H1 (cell line): Measurements from ENCODE around the gene PDGFA. TPM values are rescaled to one million over a fixed set of nuclear protein-coding genes. Genes with fewer than 3 reads are reported as not detected.

ENCODE experiments used
- CTCF ChIA-PET: fragments of 300-600 bp; sonication (Branson Sonifier 250); formaldehyde crosslinking; loops from one replicate; lab custom pipeline; 2021; ENCODE audit not compliant: partially characterized antibody; lab: Charles Lee
- POLR2A ChIA-PET: fragments of 300-600 bp; sonication (Branson Sonifier 250); formaldehyde crosslinking; loops from one replicate; lab custom pipeline; 2021; ENCODE audit warnings: inconsistent platforms; ENCODE audit not compliant: partially characterized antibody; lab: Charles Lee
- DNase-seq, 2 experiments: peaks; one replicate each; pipeline versions ENCODE4 v3.0.0 to v3.0.0-alpha.2; 2010 to 2022; ENCODE audit warnings: low spot score in 2 of 2, low read depth in 1 of 2, mixed read lengths in 1 of 2
- FAIRE-seq: peaks from 2 replicates; lab custom pipeline; 2011; peaks lifted over from hg19 to GRCh38; lab: Jason Lieb, UNC
- H2AFZ ChIP-seq: 2 replicates; pipeline ENCODE4 v1.8.1; 2012; ENCODE audit warnings: low read length, inconsistent platforms
- H2AK5ac ChIP-seq: 2 replicates; pipeline ENCODE4 v1.6.1; 2013; ENCODE audit warnings: low read depth, low read length
- H2BK120ac ChIP-seq: replicated peaks from 2 replicates; pipeline ENCODE3; 2013; ENCODE audit warnings: low read depth, low read length, inconsistent platforms
- H2BK12ac ChIP-seq: 2 replicates; pipeline ENCODE4 v1.6.1; 2013; ENCODE audit warnings: low read depth, low read length
- H2BK15ac ChIP-seq: 2 replicates; pipeline ENCODE4 v1.6.1; 2013; ENCODE audit warnings: low read length
- H2BK20ac ChIP-seq: 2 replicates; pipeline ENCODE4 v1.6.1; 2013; ENCODE audit warnings: low read length
- H2BK5ac ChIP-seq: 2 replicates; pipeline ENCODE4 v1.6.1; 2013; ENCODE audit warnings: low read depth, low read length
- H3K14ac ChIP-seq: 2 replicates; pipeline ENCODE4 v1.6.1; 2013; ENCODE audit warnings: inconsistent platforms; ENCODE audit not compliant: insufficient read length
- H3K18ac ChIP-seq: 2 replicates; pipeline ENCODE4 v1.6.1; 2013; ENCODE audit warnings: low read length; ENCODE audit errors: extremely low read depth
- H3K23ac ChIP-seq: 2 replicates; pipeline ENCODE4 v1.6.1; 2013; ENCODE audit warnings: inconsistent platforms; ENCODE audit not compliant: insufficient read length
- H3K23me2 ChIP-seq: 2 replicates; pipeline ENCODE4 v1.6.1; 2013; ENCODE audit warnings: low read depth, low read length
- H3K27ac ChIP-seq: 2 replicates; pipeline ENCODE4 v1.6.1; 2011; ENCODE audit warnings: low read depth, low read length, inconsistent platforms
- H3K27me3 ChIP-seq, 4 experiments: replicated peaks in 1 of 4; 1 replicate in 1 of 4; 2 replicates in 3 of 4; pipeline versions ENCODE4 v1.6.1 to v1.8.1; 2011 to 2013; ENCODE audit warnings: low read length in 3 of 4, mild to moderate bottlenecking in 3 of 4, inconsistent platforms in 2 of 4, mixed read lengths in 2 of 4, moderate library complexity in 1 of 4; ENCODE audit not compliant: control insufficient read depth in 3 of 4, insufficient read depth in 3 of 4; ENCODE audit errors: extremely low read depth in 1 of 4
- H3K36me3 ChIP-seq, 4 experiments: 2 replicates each; pipeline versions ENCODE4 v1.6.1 to v1.8.1; 2011 to 2013; ENCODE audit warnings: mild to moderate bottlenecking in 4 of 4, low read length in 3 of 4, moderate library complexity in 2 of 4, control low read depth in 1 of 4, inconsistent platforms in 1 of 4; ENCODE audit not compliant: insufficient read depth in 4 of 4, control insufficient read depth in 2 of 4
- H3K4ac ChIP-seq: replicated peaks from 2 replicates; pipeline ENCODE3; 2013; ENCODE audit warnings: low read length, low read depth, mixed read lengths, inconsistent platforms; ENCODE audit not compliant: insufficient read length
- H3K4me1 ChIP-seq, 4 experiments: replicated peaks in 1 of 4; 1 replicate in 1 of 4; 2 replicates in 3 of 4; pipeline versions ENCODE4 v1.6.1 to v1.8.1; 2011 to 2013; ENCODE audit warnings: low read length in 3 of 4, inconsistent platforms in 2 of 4, mixed read lengths in 1 of 4; ENCODE audit not compliant: insufficient read depth in 4 of 4, control insufficient read depth in 3 of 4
- H3K4me2 ChIP-seq, 2 experiments: 2 replicates each; pipeline versions ENCODE4 v1.6.1 to v1.8.1; 2011 to 2013; ENCODE audit warnings: low read depth in 2 of 2, low read length in 2 of 2, control low read depth in 1 of 2, inconsistent platforms in 1 of 2, mild to moderate bottlenecking in 1 of 2; ENCODE audit not compliant: insufficient read depth in 1 of 2
- H3K4me3 ChIP-seq, 4 experiments: fragments of 200-600, 300-600 bp in 1 of 4; sonication (generic), shearing (Covaris generic), sonication (Bioruptor Twin) in 1 of 4; 2 replicates each; pipeline versions ENCODE4 v1.5.1 to v1.8.1; 2011 to 2016; ENCODE audit warnings: low read length in 4 of 4, low read depth in 3 of 4, control low read depth in 2 of 4, inconsistent platforms in 2 of 4, mild to moderate bottlenecking in 2 of 4, mixed read lengths in 1 of 4, moderate library complexity in 1 of 4; ENCODE audit not compliant: insufficient read depth in 2 of 4; ENCODE audit errors: extremely low read depth in 1 of 4
- H3K56ac ChIP-seq: replicated peaks from 2 replicates; pipeline ENCODE3; 2013; ENCODE audit warnings: low read depth, mild to moderate bottlenecking, mixed read lengths, low read length, inconsistent platforms; ENCODE audit not compliant: insufficient read length
- H3K79me1 ChIP-seq: 2 replicates; pipeline ENCODE4 v1.6.1; 2013; ENCODE audit warnings: low read depth, low read length, control low read depth
- H3K79me2 ChIP-seq, 2 experiments: 2 replicates each; pipeline versions ENCODE4 v1.6.1 to v1.8.1; 2012 to 2013; ENCODE audit warnings: low read length in 2 of 2, mild to moderate bottlenecking in 2 of 2, inconsistent platforms in 1 of 2; ENCODE audit not compliant: insufficient read depth in 2 of 2, control insufficient read depth in 1 of 2
- H3K9ac ChIP-seq, 4 experiments: replicated peaks in 1 of 4; 1 replicate in 1 of 4; 2 replicates in 3 of 4; pipeline versions ENCODE4 v1.6.1 to v1.8.1; 2011 to 2013; ENCODE audit warnings: low read depth in 3 of 4, low read length in 3 of 4, control low read depth in 2 of 4, mild to moderate bottlenecking in 2 of 4, moderate library complexity in 2 of 4, inconsistent platforms in 1 of 4; ENCODE audit errors: extremely low read depth in 1 of 4
- H3K9me3 ChIP-seq, 2 experiments: 2 replicates each; pipeline versions ENCODE4 v1.6.1 to v1.8.1; 2012 to 2013; ENCODE audit warnings: mild to moderate bottlenecking in 2 of 2, moderate library complexity in 2 of 2, control low read depth in 1 of 2, inconsistent platforms in 1 of 2, low read depth in 1 of 2, low read length in 1 of 2, mixed read lengths in 1 of 2; ENCODE audit not compliant: insufficient read depth in 2 of 2
- H4K20me1 ChIP-seq, 2 experiments: replicated peaks in 1 of 2; 2 replicates each; pipeline versions ENCODE3 to v1.8.1; 2011 to 2013; ENCODE audit warnings: inconsistent platforms in 2 of 2, low read length in 2 of 2, mild to moderate bottlenecking in 1 of 2; ENCODE audit not compliant: insufficient read depth in 2 of 2, control insufficient read depth in 1 of 2
- H4K5ac ChIP-seq: 2 replicates; pipeline ENCODE4 v1.6.1; 2013; ENCODE audit warnings: low read length, low read depth, mixed read lengths, inconsistent platforms; ENCODE audit not compliant: insufficient read length
- H4K8ac ChIP-seq: 2 replicates; pipeline ENCODE4 v1.8.0; 2013; ENCODE audit warnings: mild to moderate bottlenecking, moderate library complexity, low read length, inconsistent platforms; ENCODE audit not compliant: insufficient read depth; ENCODE audit errors: extremely low read depth
- H4K91ac ChIP-seq: replicated peaks from 2 replicates; pipeline ENCODE3; 2013; ENCODE audit warnings: low read length, mixed read lengths, inconsistent platforms; ENCODE audit not compliant: insufficient read length
- EP300 ChIP-seq, 2 experiments: IDR thresholded peaks; 1 replicate in 1 of 2; 2 replicates in 1 of 2; pipeline ENCODE4 v1.6.1; 2011 to 2012; ENCODE audit warnings: low read depth in 2 of 2, low read length in 2 of 2, mild to moderate bottlenecking in 2 of 2, borderline replicate concordance in 1 of 2, inconsistent platforms in 1 of 2, moderate library complexity in 1 of 2
- WGBS, 2 experiments: shearing (Covaris generic) in 1 of 2; methylation state at CpG; one replicate each; pipeline versions ENCODE4 v1.1.6 to v1.1.7; 2013 to 2015; ENCODE audit warnings: low lambda C conversion rate in 2 of 2, mixed read lengths in 2 of 2, inconsistent platforms in 1 of 2, low coverage in 1 of 2, missing lambda C conversion rate in 1 of 2; ENCODE audit not compliant: insufficient replicate concordance in 2 of 2, insufficient coverage in 1 of 2, insufficient read length in 1 of 2; ENCODE audit errors: extremely low coverage in 1 of 2, missing lambda C conversion rate in 1 of 2; 5-methylcytosine and 5-hydroxymethylcytosine counted together
- polyA plus RNA-seq, 7 experiments: library from polyadenylated mRNA; depleted of rRNA in 3 of 7; stranded (reverse) in 5 of 7; unstranded in 2 of 7; fragments of >200 nt in 5 of 7; fragments of 200-250 nt in 2 of 7; gene quantifications; 1 replicate in 5 of 7; 2 replicates in 1 of 7; 4 replicates in 1 of 7; pipeline versions ENCODE4 v1.2.1 to v1.2.3, GENCODE V29; 2011 to 2013; ENCODE audit warnings: missing spikeins in 2 of 7, mixed read lengths in 2 of 7
- total RNA-seq: library from RNA; stranded (reverse); fragmentation: NEBNext Ultra II Directional; extraction: Animal tissue kit (Norgen Biotek cat#: 25700); gene quantifications from 2 replicates; pipeline ENCODE4 v1.2.1, GENCODE V29; 2021

PDGFA gene
- total and polyA plus RNA-seq, 2 of the 8 experiments (the other 6 are each of a cell fraction or from before 2014, with no cell fraction given) = 21.1 to 43.0 TPM

- Histone ChIP-seq H4K8ac (peak overlapping the region; percentile 57; the same call in 1 of the 2 replicates), H3K4me3 (no peak overlapping the region), H3K27ac (no peak overlapping the region), H3K36me3 (no peaks in the 10 kb centered on the region), H3K4me2 (no peak overlapping the region), H3K18ac (no peak overlapping the region; the same call in none of the 2 replicates), H2BK20ac (no peak overlapping the region), H3K14ac (no peak overlapping the region), H4K5ac (no peak overlapping the region), H3K4me1 (peaks cover 0 to 12% (median 7%) of the 10 kb centered on the region in 4 experiments; a peak in 5 of 7 replicates), H3K79me2 (no peaks in the 10 kb centered on the region), H4K20me1 (no peaks in the 10 kb centered on the region), H3K23ac (no peak overlapping the region), H3K4ac (no peak overlapping the region), H3K9me3 (peaks cover 0 to 3% of the 10 kb centered on the region in 2 experiments; a peak in 1 of 4 replicates), H2AFZ (no peak overlapping the region), H4K91ac (no peak overlapping the region), H3K23me2 (no peaks in the 10 kb centered on the region), H3K79me1 (no peaks in the 10 kb centered on the region), H2BK5ac (peak overlapping the region; percentile 35; the same call in 1 of the 2 replicates), H3K9ac (no peak overlapping the region), H2BK120ac (no peak overlapping the region), H2BK15ac (0 out of 2 replicates have a peak overlapping the region, but pooled peaks have one; percentile 61), H2BK12ac (no peak overlapping the region), H2AK5ac (no peak overlapping the region), H3K56ac (no peak overlapping the region), H3K27me3 (peaks cover 0 to 3% (median 0%) of the 10 kb centered on the region in 4 experiments; a peak in 1 of 7 replicates)
- no peak for TF ChIP-seq EP300 (IDR thresholded peaks at IDR 0.05; ENCODE audit: borderline replicate concordance in 1 of 2, low read depth in 2 of 2, low read length in 2 of 2)
- ChIA-PET POLR2A (interaction anchor here (1.2 to 2.4 kb wide), 2 partner anchors 11 to 25 kb away, joined by 3 to 6 read pairs; no protein-coding TSS in a partner anchor), CTCF (interaction anchor here (0.7 to 1.2 kb wide), 5 partner anchors 9 to 231 kb away, joined by 3 to 6 read pairs (median 4); no protein-coding TSS in a partner anchor)
- WGBS, 2 experiments = 87% methylated on average over 22 of the region's 27 CpGs; no CpG with 5 or more reads in 1 of the 2 experiments
- DNase-seq = no peak
- no peak for FAIRE-seq
These were observed 23.3 kb upstream of the PDGFA start for GRCh38 chr7:542713-543500.
